Parathyroid adenoma (tissue), 2 donors: ENCODE results near the gene MBOAT1.

Experiments
- H2AFZ ChIP-seq: fragments of 300-600 bp; sonication (generic); one replicate; pipeline ENCODE4 v1.7.0; 2017; ENCODE audit warnings: antibody characterized with exemption, mild to moderate bottlenecking
- H3K27ac ChIP-seq: fragments of 300-600 bp; sonication (generic); one replicate; pipeline ENCODE4 v1.7.0; 2017
- H3K27me3 ChIP-seq: fragments of 300-600 bp; sonication (generic); one replicate; pipeline ENCODE4 v1.7.0; 2017; ENCODE audit warnings: low read length; ENCODE audit not compliant: control insufficient read depth, insufficient read depth
- H3K36me3 ChIP-seq: fragments of 300-600 bp; sonication (generic); one replicate; pipeline ENCODE4 v1.7.0; 2017; ENCODE audit warnings: low read length; ENCODE audit not compliant: control insufficient read depth, insufficient read depth
- H3K4me1 ChIP-seq: fragments of 300-600 bp; sonication (generic); one replicate; pipeline ENCODE4 v1.7.0; 2017; ENCODE audit warnings: control low read depth
- H3K4me2 ChIP-seq: fragments of 300-600 bp; sonication (generic); one replicate; pipeline ENCODE4 v1.7.0; 2017; ENCODE audit warnings: low read length
- H3K4me3 ChIP-seq: fragments of 300-600 bp; sonication (generic); one replicate; pipeline ENCODE4 v1.7.0; 2017; ENCODE audit warnings: low read depth, low read length
- H3K79me2 ChIP-seq: fragments of 300-600 bp; sonication (generic); one replicate; pipeline ENCODE4 v1.7.0; 2017; ENCODE audit warnings: control low read depth
- H3K9ac ChIP-seq: fragments of 300-600 bp; sonication (generic); one replicate; pipeline ENCODE4 v1.7.0; 2017; ENCODE audit warnings: mild to moderate bottlenecking
- H3K9me3 ChIP-seq: fragments of 300-600 bp; sonication (generic); one replicate; pipeline ENCODE4 v1.7.0; 2017; ENCODE audit warnings: low read length; ENCODE audit not compliant: control insufficient read depth
- TF ChIP-seq, protein P1 (sequence below): fragments of 300-600 bp; sonication (generic); IDR thresholded peaks from one replicate; pipeline ENCODE4 v1.7.0; 2017; ENCODE audit warnings: antibody characterized with exemption, mild to moderate bottlenecking
- donor health status: primary hyperparathyroidism.

MBOAT1 gene

DNA sequence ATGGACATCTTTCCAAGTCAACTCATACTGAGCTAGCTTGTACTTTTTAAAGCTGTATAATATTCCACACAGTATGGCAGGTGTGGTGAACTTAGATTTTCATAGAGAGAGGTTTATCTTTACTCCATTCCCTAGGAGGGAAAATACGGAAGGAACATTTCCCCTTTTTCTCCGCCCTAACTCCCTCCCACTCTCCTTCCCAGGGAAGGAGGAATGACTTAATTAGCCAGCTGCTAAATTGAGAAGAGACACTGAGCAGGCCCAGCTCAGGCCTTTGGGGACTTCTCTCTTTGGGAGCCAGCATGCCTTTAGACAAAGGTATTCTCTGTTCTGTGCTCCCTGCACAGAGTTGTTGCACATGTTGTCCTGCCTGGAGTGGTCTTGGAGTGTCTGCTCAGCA, 46.1 kb downstream of the MBOAT1 start:
- Histone ChIP-seq H3K27me3 (no peaks in the 10 kb centered on the region), H3K4me3 (no peak overlapping the region), H3K79me2 (no peaks in the 10 kb centered on the region), H2AFZ (no peak overlapping the region), H3K4me1 (no peaks in the 10 kb centered on the region), H3K9me3 (no peaks in the 10 kb centered on the region), H3K36me3 (no peaks in the 10 kb centered on the region), H3K4me2 (no peak overlapping the region), H3K9ac (no peak overlapping the region), H3K27ac (no peak overlapping the region)
- TF ChIP-seq, protein P1, sequence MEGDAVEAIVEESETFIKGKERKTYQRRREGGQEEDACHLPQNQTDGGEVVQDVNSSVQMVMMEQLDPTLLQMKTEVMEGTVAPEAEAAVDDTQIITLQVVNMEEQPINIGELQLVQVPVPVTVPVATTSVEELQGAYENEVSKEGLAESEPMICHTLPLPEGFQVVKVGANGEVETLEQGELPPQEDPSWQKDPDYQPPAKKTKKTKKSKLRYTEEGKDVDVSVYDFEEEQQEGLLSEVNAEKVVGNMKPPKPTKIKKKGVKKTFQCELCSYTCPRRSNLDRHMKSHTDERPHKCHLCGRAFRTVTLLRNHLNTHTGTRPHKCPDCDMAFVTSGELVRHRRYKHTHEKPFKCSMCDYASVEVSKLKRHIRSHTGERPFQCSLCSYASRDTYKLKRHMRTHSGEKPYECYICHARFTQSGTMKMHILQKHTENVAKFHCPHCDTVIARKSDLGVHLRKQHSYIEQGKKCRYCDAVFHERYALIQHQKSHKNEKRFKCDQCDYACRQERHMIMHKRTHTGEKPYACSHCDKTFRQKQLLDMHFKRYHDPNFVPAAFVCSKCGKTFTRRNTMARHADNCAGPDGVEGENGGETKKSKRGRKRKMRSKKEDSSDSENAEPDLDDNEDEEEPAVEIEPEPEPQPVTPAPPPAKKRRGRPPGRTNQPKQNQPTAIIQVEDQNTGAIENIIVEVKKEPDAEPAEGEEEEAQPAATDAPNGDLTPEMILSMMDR, result no peak

DNA sequence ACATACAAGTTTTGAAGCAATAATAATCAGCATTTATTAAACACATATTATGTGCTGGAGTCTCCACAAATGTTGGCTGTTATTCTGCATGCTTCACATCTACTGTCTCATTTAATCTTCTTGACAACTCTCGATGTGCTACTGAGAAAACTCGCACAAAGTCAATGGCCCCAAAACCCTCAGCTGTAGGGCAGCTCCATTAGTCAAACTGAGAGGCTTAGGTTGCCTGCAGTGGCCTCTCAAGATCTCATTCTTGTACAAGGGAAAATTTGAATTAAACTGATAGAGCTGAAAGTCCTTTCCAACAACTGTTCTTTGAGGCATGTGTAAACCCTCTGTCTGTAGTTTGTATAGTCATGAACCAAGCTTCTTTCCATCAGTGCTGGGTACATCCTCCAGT, 49.8 kb downstream of the MBOAT1 start:
- Histone ChIP-seq H3K36me3 (no peaks in the 10 kb centered on the region), H3K4me3 (no peak overlapping the region), H3K9me3 (no peaks in the 10 kb centered on the region), H3K9ac (no peak overlapping the region), H3K27me3 (no peaks in the 10 kb centered on the region), H3K79me2 (no peaks in the 10 kb centered on the region), H3K27ac (no peak overlapping the region), H3K4me1 (no peaks in the 10 kb centered on the region), H3K4me2 (no peak overlapping the region), H2AFZ (no peak overlapping the region)
- TF ChIP-seq, protein P1, result no peak

DNA sequence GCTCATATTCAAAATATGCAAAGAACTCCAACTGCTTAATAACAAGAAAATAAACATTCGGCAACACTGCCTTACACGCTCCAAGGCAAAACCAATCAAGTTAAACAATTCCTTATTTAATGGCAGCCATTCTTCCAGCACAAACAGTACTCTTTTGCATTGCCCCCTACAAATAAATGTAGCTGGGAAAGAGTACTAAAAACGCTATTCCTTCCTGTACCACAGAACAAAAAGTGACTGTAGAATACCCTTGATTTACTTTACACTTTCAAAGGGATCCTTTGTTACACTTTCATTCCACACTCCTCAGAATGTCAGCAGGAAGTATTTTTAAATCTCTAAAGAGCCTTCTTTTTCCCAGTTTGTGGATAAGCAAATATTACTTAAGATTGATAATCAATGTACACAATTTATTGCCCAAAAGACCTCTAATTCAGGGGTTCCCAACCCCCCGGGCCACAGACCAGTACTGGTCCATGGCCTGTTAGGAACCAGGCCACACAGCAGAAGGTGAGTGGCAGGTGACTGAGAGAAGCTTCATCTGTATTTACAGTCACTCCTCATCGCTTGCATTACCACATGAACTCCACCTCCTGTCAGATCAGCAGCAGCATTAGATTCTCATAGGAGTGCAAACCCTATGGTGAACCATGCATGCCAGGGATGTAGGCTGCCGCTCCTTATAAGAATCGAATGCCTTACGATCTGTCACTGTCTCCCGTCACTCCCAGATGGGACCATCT, 51.6 kb downstream of the MBOAT1 start:
- Histone ChIP-seq H3K27ac (no peak overlapping the region), H3K79me2 (no peaks in the 10 kb centered on the region), H3K4me1 (no peaks in the 10 kb centered on the region), H2AFZ (no peak overlapping the region), H3K4me2 (no peak overlapping the region), H3K4me3 (no peak overlapping the region), H3K9me3 (no peaks in the 10 kb centered on the region), H3K9ac (no peak overlapping the region), H3K27me3 (no peaks in the 10 kb centered on the region), H3K36me3 (no peaks in the 10 kb centered on the region)
- TF ChIP-seq, protein P1, result no peak

DNA sequence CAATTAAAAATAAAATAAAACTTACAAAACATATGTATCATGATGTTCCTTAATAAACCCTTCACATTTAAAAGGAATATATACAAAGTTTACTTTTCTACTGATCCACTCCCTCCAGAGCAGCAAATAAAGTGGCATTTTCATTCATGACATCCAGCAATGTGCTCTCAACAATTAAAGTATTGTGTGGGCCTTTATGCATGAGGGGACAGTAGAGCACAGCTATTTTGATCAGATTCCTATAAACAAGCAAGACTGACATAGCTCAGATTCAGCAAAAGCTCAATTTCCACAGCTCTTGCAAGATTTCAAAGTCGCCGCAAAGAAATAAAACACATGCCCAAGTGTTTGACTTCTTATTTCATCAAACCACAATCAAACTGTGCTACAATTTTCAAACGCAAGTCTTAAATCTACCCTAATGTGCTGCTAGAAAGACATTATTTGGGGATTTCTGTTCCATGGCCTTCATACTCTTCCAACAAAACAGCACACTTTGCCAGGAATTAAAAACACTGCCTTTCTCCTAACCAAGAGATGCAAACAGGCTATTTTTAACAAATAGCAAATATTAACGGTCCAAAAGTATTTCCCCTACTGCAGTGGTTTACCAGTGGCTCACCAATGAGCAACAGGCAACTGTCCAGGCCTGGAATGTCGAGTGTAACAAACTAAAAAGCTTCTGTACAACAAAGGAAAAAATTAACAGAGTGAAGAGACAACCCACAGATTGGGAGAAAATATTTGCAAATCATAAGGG, 52.3 kb downstream of the MBOAT1 start:
- Histone ChIP-seq H3K27me3 (no peaks in the 10 kb centered on the region), H3K27ac (no peak overlapping the region), H3K36me3 (no peaks in the 10 kb centered on the region), H3K9me3 (no peaks in the 10 kb centered on the region), H3K4me1 (no peaks in the 10 kb centered on the region), H3K4me3 (no peak overlapping the region), H3K9ac (no peak overlapping the region), H3K4me2 (no peak overlapping the region), H2AFZ (no peak overlapping the region), H3K79me2 (no peaks in the 10 kb centered on the region)
- TF ChIP-seq, protein P1, result no peak
